Fibroblast of lung (primary cell): Measurements from ENCODE around the gene ADIRF. TPM values are rescaled to one million over a fixed set of nuclear protein-coding genes. Genes with fewer than 3 reads are reported as not detected.

ENCODE experiments used
- DNase-seq, 2 donors: peaks; one replicate each; pipeline versions ENCODE4 v3.0.0 to v3.0.0-alpha.2; 2010; ENCODE audit warnings: low read depth in 2 of 2
- H2AFZ ChIP-seq: 2 replicates; pipeline ENCODE4 v1.5.1; 2012; ENCODE audit warnings: low read length, control low read depth, inconsistent platforms
- H3K27ac ChIP-seq: 2 replicates; pipeline ENCODE4 v1.5.1; 2011; ENCODE audit warnings: low read length, control low read depth; ENCODE audit not compliant: insufficient read depth
- H3K27me3 ChIP-seq: 2 replicates; pipeline ENCODE4 v1.5.1; 2011; ENCODE audit warnings: mild to moderate bottlenecking, low read length; ENCODE audit not compliant: control insufficient read depth, insufficient read depth
- H3K36me3 ChIP-seq: 2 replicates; pipeline ENCODE4 v1.5.1; 2011; ENCODE audit warnings: low read length; ENCODE audit not compliant: control insufficient read depth, insufficient read depth
- H3K4me1 ChIP-seq: 2 replicates; pipeline ENCODE4 v1.5.1; 2011; ENCODE audit warnings: low read length; ENCODE audit not compliant: control insufficient read depth, insufficient read depth; ENCODE audit errors: extremely low read depth
- H3K4me2 ChIP-seq: 2 replicates; pipeline ENCODE4 v1.5.1; 2011; ENCODE audit warnings: low read length, control low read depth; ENCODE audit not compliant: insufficient read depth; ENCODE audit errors: extremely low read depth
- H3K4me3 ChIP-seq, 4 experiments: fragments of 200-600 bp in 1 of 4; sonication (generic) in 1 of 4; replicated peaks in 1 of 4; 2 replicates each; pipeline ENCODE4 v1.5.1; 2011 to 2016; ENCODE audit warnings: low read length in 4 of 4, low read depth in 3 of 4, mild to moderate bottlenecking in 3 of 4, control low read depth in 2 of 4, inconsistent platforms in 1 of 4, mixed read lengths in 1 of 4; ENCODE audit not compliant: insufficient read depth in 1 of 4; ENCODE audit errors: control extremely low read depth in 1 of 4
- H3K79me2 ChIP-seq: 2 replicates; pipeline ENCODE4 v1.5.1; 2012; ENCODE audit warnings: mild to moderate bottlenecking, low read length, inconsistent platforms; ENCODE audit not compliant: control insufficient read depth, insufficient read depth
- H3K9ac ChIP-seq: 2 replicates; pipeline ENCODE4 v1.5.1; 2011; ENCODE audit warnings: mild to moderate bottlenecking, low read length, control low read depth; ENCODE audit not compliant: insufficient read depth
- H3K9me3 ChIP-seq: 2 replicates; pipeline ENCODE4 v1.5.1; 2012; ENCODE audit warnings: low read depth, low read length; ENCODE audit not compliant: control insufficient read depth, insufficient read depth
- H4K20me1 ChIP-seq: 2 replicates; pipeline ENCODE4 v1.5.1; 2011; ENCODE audit warnings: low read length; ENCODE audit not compliant: control insufficient read depth, insufficient read depth; ENCODE audit errors: extremely low read depth
- EZH2 ChIP-seq: IDR thresholded peaks from 2 replicates; pipeline ENCODE4 v1.5.1; 2012; ENCODE audit warnings: low read length, control low read depth, mild to moderate bottlenecking; ENCODE audit errors: missing control alignments
- polyA plus RNA-seq, 2 donors: library from polyadenylated mRNA; depleted of rRNA in 1 of 2; stranded (reverse) in 1 of 2; unstranded in 1 of 2; fragments of >200 nt; gene quantifications; 2 replicates each; pipeline ENCODE4 v1.2.1, GENCODE V29; 2011 to 2012; ENCODE audit warnings: missing spikeins in 1 of 2
- total RNA-seq: library from RNA; depleted of rRNA; stranded (reverse); fragments of >200 nt; gene quantifications from 2 replicates; pipeline ENCODE4 v1.2.1, GENCODE V29; 2014
- TF ChIP-seq, protein P1 (sequence below), 2 donors: IDR thresholded peaks in 1 of 2; conservative IDR thresholded peaks in 1 of 2; 1 replicate in 1 of 2; 2 replicates in 1 of 2; pipeline ENCODE4 v1.5.1; 2011 to 2012; ENCODE audit warnings: low read length in 2 of 2, control low read depth in 1 of 2, inconsistent platforms in 1 of 2, low read depth in 1 of 2, mild to moderate bottlenecking in 1 of 2

The ADIRF gene
- total and polyA plus RNA-seq, 2 donors (not counting 1 experiment from before 2014, with no cell fraction given): 39.4 to 142 TPM

DNA sequence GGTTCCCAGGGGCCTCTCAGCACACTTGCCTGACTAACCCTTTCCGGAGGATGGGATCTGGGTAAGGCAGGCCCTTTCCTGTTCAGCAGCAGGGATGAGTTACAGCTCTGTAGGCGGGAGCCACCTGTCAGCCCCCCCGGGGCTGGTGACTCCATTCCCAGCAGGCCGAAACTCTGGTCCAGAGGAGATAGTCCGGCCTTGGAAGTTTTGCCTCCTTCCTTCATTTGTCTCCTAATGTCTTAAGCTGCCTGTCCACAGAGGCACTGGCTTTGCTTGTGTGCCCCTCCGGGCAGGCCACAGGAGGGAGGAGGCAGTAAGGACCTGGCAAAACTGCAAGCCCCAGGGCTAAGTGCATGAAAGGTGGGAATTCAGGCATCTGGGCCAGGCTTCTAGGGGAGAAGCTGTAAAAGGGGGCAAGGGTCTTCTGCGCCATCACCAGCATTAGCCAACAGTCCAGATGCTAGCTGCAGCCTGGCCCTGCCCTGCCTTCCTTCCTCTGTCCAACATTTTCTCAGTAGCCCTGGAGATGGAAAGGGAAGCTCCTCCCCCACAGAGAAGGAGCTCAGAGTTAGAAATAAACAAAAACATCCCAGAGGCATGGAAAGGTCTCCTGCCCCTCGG, 1.2 kb downstream of the ADIRF start:
- peak overlapping the region; percentile 99 for H3K27ac ChIP-seq
- peak overlapping the region; percentile 97 for H3K9ac ChIP-seq
- H2AFZ ChIP-seq: no peak overlapping the region
- H3K4me1 ChIP-seq: peaks cover 35% of the 10 kb centered on the region
- H3K36me3 ChIP-seq: no peaks in the 10 kb centered on the region
- no peaks in the 10 kb centered on the region for H3K27me3 ChIP-seq
- TF ChIP-seq EZH2: no peak
- TF ChIP-seq, protein P1, sequence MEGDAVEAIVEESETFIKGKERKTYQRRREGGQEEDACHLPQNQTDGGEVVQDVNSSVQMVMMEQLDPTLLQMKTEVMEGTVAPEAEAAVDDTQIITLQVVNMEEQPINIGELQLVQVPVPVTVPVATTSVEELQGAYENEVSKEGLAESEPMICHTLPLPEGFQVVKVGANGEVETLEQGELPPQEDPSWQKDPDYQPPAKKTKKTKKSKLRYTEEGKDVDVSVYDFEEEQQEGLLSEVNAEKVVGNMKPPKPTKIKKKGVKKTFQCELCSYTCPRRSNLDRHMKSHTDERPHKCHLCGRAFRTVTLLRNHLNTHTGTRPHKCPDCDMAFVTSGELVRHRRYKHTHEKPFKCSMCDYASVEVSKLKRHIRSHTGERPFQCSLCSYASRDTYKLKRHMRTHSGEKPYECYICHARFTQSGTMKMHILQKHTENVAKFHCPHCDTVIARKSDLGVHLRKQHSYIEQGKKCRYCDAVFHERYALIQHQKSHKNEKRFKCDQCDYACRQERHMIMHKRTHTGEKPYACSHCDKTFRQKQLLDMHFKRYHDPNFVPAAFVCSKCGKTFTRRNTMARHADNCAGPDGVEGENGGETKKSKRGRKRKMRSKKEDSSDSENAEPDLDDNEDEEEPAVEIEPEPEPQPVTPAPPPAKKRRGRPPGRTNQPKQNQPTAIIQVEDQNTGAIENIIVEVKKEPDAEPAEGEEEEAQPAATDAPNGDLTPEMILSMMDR (conservative IDR thresholded peaks at IDR 0.05 in 1 of 2, IDR thresholded peaks at IDR 0.05 in 1 of 2; ENCODE audit: low read depth in 1 of 2, low read length in 2 of 2): no peak
- H4K20me1 ChIP-seq: no peaks in the 10 kb centered on the region
- peak in 1 of 2 donors; percentile 57 for DNase-seq
- H3K4me3 ChIP-seq: peak overlapping the region; percentile 36 to 74 (median 66)
- H3K4me2 ChIP-seq: peak overlapping the region; percentile 68
- no peaks in the 10 kb centered on the region for H3K9me3 ChIP-seq
- peaks cover 15% of the 10 kb centered on the region for H3K79me2 ChIP-seq

DNA sequence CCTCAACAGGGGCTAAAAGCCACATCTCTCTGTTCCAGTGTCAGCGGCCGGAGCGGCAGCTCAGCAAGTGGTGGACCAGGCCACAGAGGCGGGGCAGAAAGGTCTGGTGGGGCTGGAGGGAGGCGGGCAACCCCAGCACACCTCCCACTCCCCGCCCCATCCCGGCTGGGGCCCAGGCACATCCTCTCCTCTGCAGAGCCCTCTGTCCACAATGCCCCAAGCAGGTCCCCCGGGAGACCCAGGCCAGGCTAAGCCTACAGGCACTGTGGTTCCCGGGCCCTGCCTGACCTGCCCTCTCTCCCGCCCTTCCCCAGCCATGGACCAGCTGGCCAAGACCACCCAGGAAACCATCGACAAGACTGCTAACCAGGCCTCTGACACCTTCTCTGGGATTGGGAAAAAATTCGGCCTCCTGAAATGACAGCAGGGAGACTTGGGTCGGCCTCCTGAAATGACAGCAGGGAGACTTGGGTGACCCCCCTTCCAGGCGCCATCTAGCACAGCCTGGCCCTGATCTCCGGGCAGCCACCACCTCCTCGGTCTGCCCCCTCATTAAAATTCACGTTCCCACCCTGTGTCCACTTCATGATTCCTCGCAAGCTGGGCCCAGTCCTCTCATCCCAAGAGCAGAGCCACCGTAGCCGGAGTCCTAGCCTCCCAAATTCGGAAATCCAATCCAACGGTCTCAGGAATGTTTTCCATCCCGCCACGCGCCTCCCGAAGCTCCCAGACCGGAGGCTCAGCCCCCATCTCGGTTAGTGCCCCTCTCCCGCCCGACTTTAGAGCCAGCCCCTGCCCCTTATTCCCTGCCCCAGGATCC, 2.1 kb downstream of the ADIRF start:
- no peak for TF ChIP-seq EZH2
- TF ChIP-seq, protein P1 (conservative IDR thresholded peaks at IDR 0.05 in 1 of 2, IDR thresholded peaks at IDR 0.05 in 1 of 2; ENCODE audit: low read depth in 1 of 2, low read length in 2 of 2): no peak
- Histone ChIP-seq H3K27me3 (no peaks in the 10 kb centered on the region), H4K20me1 (no peaks in the 10 kb centered on the region), H3K4me3 (peak overlapping the region; percentile 58 to 74 (median 68)), H3K36me3 (no peaks in the 10 kb centered on the region), H3K4me1 (peaks cover 35% of the 10 kb centered on the region), H2AFZ (no peak overlapping the region), H3K9ac (peak overlapping the region; percentile 97), H3K9me3 (no peaks in the 10 kb centered on the region), H3K4me2 (peak overlapping the region; percentile 68), H3K79me2 (peaks cover 15% of the 10 kb centered on the region), H3K27ac (peak overlapping the region; percentile 99)
- peak; percentile 51 to 56 for DNase-seq

DNA sequence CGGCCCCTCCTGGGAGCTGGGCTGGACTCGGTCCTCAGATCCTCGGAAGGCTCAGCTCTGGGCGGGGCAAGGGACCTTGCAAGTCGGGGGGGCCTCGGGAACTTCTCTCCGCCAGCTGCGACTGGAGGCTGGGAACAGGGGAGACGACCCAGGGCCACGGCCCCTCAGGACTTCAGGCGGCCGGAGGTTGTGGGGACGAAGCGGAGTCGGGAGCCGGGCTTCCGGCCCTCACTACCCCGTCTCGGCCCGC, 2.6 kb downstream of the ADIRF start:
- Histone ChIP-seq H3K79me2 (peaks cover 15% of the 10 kb centered on the region), H3K9me3 (no peaks in the 10 kb centered on the region), H3K4me1 (peaks cover 35% of the 10 kb centered on the region), H3K4me3 (peak overlapping the region; percentile 58 to 74 (median 68)), H3K27me3 (no peaks in the 10 kb centered on the region), H3K27ac (peak overlapping the region; percentile 99), H4K20me1 (no peaks in the 10 kb centered on the region), H3K36me3 (no peaks in the 10 kb centered on the region), H2AFZ (no peak overlapping the region), H3K4me2 (peak overlapping the region; percentile 68), H3K9ac (peak overlapping the region; percentile 97)
- TF ChIP-seq, protein P1 (conservative IDR thresholded peaks at IDR 0.05 in 1 of 2, IDR thresholded peaks at IDR 0.05 in 1 of 2; ENCODE audit: low read depth in 1 of 2, low read length in 2 of 2): no peak
- TF ChIP-seq EZH2: no peak
- DNase-seq: no peak
